Suprapubic skin (tissue), 4 donors: ENCODE data around the gene APC. TPM values are rescaled to one million over a fixed set of nuclear protein-coding genes. Genes with fewer than 3 reads are reported as not detected.
A peak's percentile ranks its signal among the peaks of the same experiment; 100 is the strongest.

ENCODE experiments used
- DNase-seq, 2 donors: peaks; one replicate each; pipeline ENCODE4 v3.0.0-alpha.2; 2019; ENCODE audit warnings: low spot score in 2 of 2
- H3K27ac ChIP-seq: fragments of 200-600 bp; sonication (generic); one replicate; pipeline ENCODE4 v1.5.1; 2019
- H3K27me3 ChIP-seq: fragments of 200-600 bp; sonication (generic); one replicate; pipeline ENCODE4 v1.5.1; 2019
- H3K36me3 ChIP-seq: fragments of 200-600 bp; sonication (generic); one replicate; pipeline ENCODE4 v1.5.1; 2019
- H3K4me1 ChIP-seq: fragments of 200-600 bp; sonication (generic); one replicate; pipeline ENCODE4 v1.5.1; 2019
- H3K4me3 ChIP-seq: fragments of 200-600 bp; sonication (generic); one replicate; pipeline ENCODE4 v1.5.1; 2019; ENCODE audit warnings: mild to moderate bottlenecking
- H3K9me3 ChIP-seq: fragments of 200-600 bp; sonication (generic); one replicate; pipeline ENCODE4 v1.5.1; 2019
- CTCF ChIP-seq, 2 donors: fragments of 200-600 bp in 1 of 2; fragments of 450-650 bp in 1 of 2; sonication (generic) in 1 of 2; IDR thresholded peaks; one replicate each; pipeline ENCODE4 v1.5.1; 2016 to 2019; ENCODE audit warnings: antibody characterized with exemption in 2 of 2, mild to moderate bottlenecking in 1 of 2, moderate library complexity in 1 of 2
- EP300 ChIP-seq: sonication (generic); formaldehyde crosslinking; IDR thresholded peaks from one replicate; pipeline ENCODE4 v1.6.1; 2017; ENCODE audit warnings: antibody characterized with exemption
- POLR2A ChIP-seq, 2 donors: fragments of 450-650 bp; IDR thresholded peaks; one replicate each; pipeline ENCODE4 v1.6.1; 2017; ENCODE audit warnings: antibody characterized with exemption in 2 of 2, mild to moderate bottlenecking in 2 of 2, moderate library complexity in 2 of 2
- POLR2AphosphoS5 ChIP-seq, 3 donors: sonication (generic); formaldehyde crosslinking; IDR thresholded peaks; one replicate each; pipeline ENCODE4 v1.6.1; 2017; ENCODE audit warnings: antibody characterized with exemption in 3 of 3
- WGBS: methylation state at CpG from one replicate; pipeline ENCODE4 v1.1.5; 2018; 5-methylcytosine and 5-hydroxymethylcytosine counted together
- total RNA-seq, 4 donors: library from RNA; depleted of rRNA; stranded (reverse); fragments of >200 nt; gene quantifications; one replicate each; pipeline ENCODE4 v1.1.0, GENCODE V29; 2016

APC gene
- total RNA-seq, 4 donors from 2014 or later, result 40.8 to 76.4 (median 53.9) TPM

GRCh38 chr5:112860929-112861637, 123.4 kb downstream of the APC start, which contains the start of gene SRP19:
Gene SRP19 (plus strand): TSS chr5:112861287. CDS start chr5:112861377, 90 bp downstream.
- H3K27ac ChIP-seq, result peak within 1 kb of the TSS; percentile 86
- no peaks in the 10 kb centered on the region for H3K9me3 ChIP-seq
- no peaks in the 10 kb centered on the region for H3K27me3 ChIP-seq
- H3K4me3 ChIP-seq, result peak within 1 kb of the TSS; percentile 77
- H3K4me1 ChIP-seq, result peaks cover 31% of the 10 kb centered on the region
- 2% methylated on average over 39 of the region's 47 CpGs for WGBS
- DNase-seq, result peak; percentile 96
- peaks cover 21% of the 10 kb centered on the region for H3K36me3 ChIP-seq
- TF ChIP-seq CTCF (IDR thresholded peaks at IDR 0.05), result no peak
- TF ChIP-seq POLR2A (IDR thresholded peaks at IDR 0.05), result peak in 1 of 2 donors; percentile 79
- TF ChIP-seq POLR2AphosphoS5 (IDR thresholded peaks at IDR 0.05), result peak in 2 of 3 donors; percentile 43 to 52
- TF ChIP-seq EP300, result peak; percentile 38

GRCh38 chr5:112861638-112861985, 123.9 kb downstream of the APC start:
- Histone ChIP-seq H3K27me3 (no peaks in the 10 kb centered on the region), H3K4me1 (peaks cover 31% of the 10 kb centered on the region), H3K4me3 (peak overlapping the region; percentile 77), H3K36me3 (peaks cover 26% of the 10 kb centered on the region), H3K9me3 (no peaks in the 10 kb centered on the region), H3K27ac (peak overlapping the region; percentile 86)
- DNase-seq, result no peak
- TF ChIP-seq EP300 (no peak), POLR2AphosphoS5 (IDR thresholded peaks at IDR 0.05) (no peak), CTCF (IDR thresholded peaks at IDR 0.05) (no peak), POLR2A (IDR thresholded peaks at IDR 0.05) (no peak)
- WGBS, result under 1% methylated on average over 8 of the region's 8 CpGs

GRCh38 chr5:112862085-112862484, 124.4 kb downstream of the APC start:
- Histone ChIP-seq H3K36me3 (peaks cover 31% of the 10 kb centered on the region), H3K4me1 (peaks cover 31% of the 10 kb centered on the region), H3K27ac (peak overlapping the region; percentile 86), H3K27me3 (no peaks in the 10 kb centered on the region), H3K9me3 (no peaks in the 10 kb centered on the region), H3K4me3 (peak overlapping the region; percentile 77)
- WGBS, result 47% methylated on average over 9 of the region's 9 CpGs
- no peak for TF ChIP-seq POLR2A (IDR thresholded peaks at IDR 0.05)
- TF ChIP-seq EP300, result no peak
- TF ChIP-seq POLR2AphosphoS5 (IDR thresholded peaks at IDR 0.05), result no peak
- TF ChIP-seq CTCF (IDR thresholded peaks at IDR 0.05), result no peak
- DNase-seq, result no peak

GRCh38 chr5:112863549-112863948, 125.9 kb downstream of the APC start:
- Histone ChIP-seq H3K36me3 (peaks cover 45% of the 10 kb centered on the region), H3K27me3 (no peaks in the 10 kb centered on the region), H3K27ac (no peak overlapping the region), H3K4me1 (peaks cover 31% of the 10 kb centered on the region), H3K4me3 (no peak overlapping the region), H3K9me3 (no peaks in the 10 kb centered on the region)
- DNase-seq, result no peak
- WGBS, result 87% methylated on average over 4 of the region's 4 CpGs
- TF ChIP-seq POLR2AphosphoS5 (IDR thresholded peaks at IDR 0.05) (no peak), EP300 (no peak), CTCF (IDR thresholded peaks at IDR 0.05) (no peak), POLR2A (IDR thresholded peaks at IDR 0.05) (no peak)

GRCh38 chr5:112865128-112865527, 127.4 kb downstream of the APC start:
- TF ChIP-seq CTCF (IDR thresholded peaks at IDR 0.05) (no peak), POLR2AphosphoS5 (IDR thresholded peaks at IDR 0.05) (no peak), EP300 (no peak), POLR2A (IDR thresholded peaks at IDR 0.05) (no peak)

More at GRCh38 chr5:112865128-112865527, 127.4 kb downstream of the APC start:
- Histone ChIP-seq H3K4me1 (peaks cover 31% of the 10 kb centered on the region), H3K27ac (no peak overlapping the region), H3K4me3 (no peak overlapping the region), H3K36me3 (peaks cover 60% of the 10 kb centered on the region), H3K9me3 (no peaks in the 10 kb centered on the region), H3K27me3 (no peaks in the 10 kb centered on the region)
- 88% methylated on average over 3 of the region's 3 CpGs for WGBS
- no peak for DNase-seq
